KG1 (cell line): ENCODE data around the gene GLRA3.

Experiments used
- DNase-seq: peaks from one replicate; lab custom pipeline; 2025; lab: John Stamatoyannopoulos, UW

GLRA3 gene

GRCh38 chr4:174593701-174594100 lies 235.3 kb downstream of the GLRA3 start:
- DNase-seq, result no peak

- DNase-seq, result no peak
Observed at GRCh38 chr4:174592985-174593335, 236.1 kb downstream of the GLRA3 start.

- no peak for DNase-seq
Observed at GRCh38 chr4:174592256-174592984, 236.6 kb downstream of the GLRA3 start.

- no peak for DNase-seq
Observed at GRCh38 chr4:174591243-174592021, 237.6 kb downstream of the GLRA3 start.

GRCh38 chr4:174590336-174590735 lies 238.7 kb downstream of the GLRA3 start:
- DNase-seq, result no peak
